Stimulated activated CD8-positive, alpha-beta memory T cell treated with anti-CD3 and anti-CD28 coated beads, Interleukin-4, amount 100 ng/mL, for 4 hours (primary cell): ENCODE measurements around the gene MRPS10.
"Not testable (repeated sequence)": the region's sequence is repeated elsewhere in the genome, so short reads cannot be mapped to it uniquely, and the experiment has no call there.

ENCODE experiments used
- DNase-seq, 2 donors: peaks; one replicate each; pipeline ENCODE4 v3.0.0-alpha.2; 2020; ENCODE audit warnings: low read depth in 2 of 2, low spot score in 1 of 2

MRPS10 gene

GRCh38 chr6:42179261-42179944, 38.3 kb downstream of the MRPS10 start:
- no peak for DNase-seq

- DNase-seq, result no peak
These were observed 39.9 kb downstream of the MRPS10 start for GRCh38 chr6:42177514-42178364.

GRCh38 chr6:42176981-42177380, 40.7 kb downstream of the MRPS10 start:
- no peak for DNase-seq

GRCh38 chr6:42175860-42176259, 41.8 kb downstream of the MRPS10 start:
- no peak for DNase-seq

GRCh38 chr6:42173101-42173500, 44.6 kb downstream of the MRPS10 start, which contains the start of gene GUCA1A:
Gene GUCA1A, plus strand, starts transcription at chr6:42173364. Its CDS starts 250 bp downstream, at chr6:42173614.
- DNase-seq, result no peak

- no peak for DNase-seq
These were observed 45.7 kb downstream of the MRPS10 start for GRCh38 chr6:42171813-42172581.

- not testable (repeated sequence) for DNase-seq
These were observed 47.9 kb downstream of the MRPS10 start for GRCh38 chr6:42169780-42170179.

- no peak for DNase-seq
These were observed 49.0 kb downstream of the MRPS10 start for GRCh38 chr6:42168650-42169049.

- peak; percentile 46 to 76 for DNase-seq
These were observed 51.1 kb downstream of the MRPS10 start for GRCh38 chr6:42166444-42167141.

GRCh38 chr6:42165016-42165415, 52.6 kb downstream of the MRPS10 start:
- no peak for DNase-seq

GRCh38 chr6:42163981-42164380, 53.7 kb downstream of the MRPS10 start:
- DNase-seq, result no peak

GRCh38 chr6:42162812-42163211, 54.8 kb downstream of the MRPS10 start:
- no peak for DNase-seq

GRCh38 chr6:42162384-42162783, 55.3 kb downstream of the MRPS10 start:
- no peak for DNase-seq

- no peak for DNase-seq
These were observed 58.1 kb downstream of the MRPS10 start for GRCh38 chr6:42159431-42160024.

- DNase-seq, result no peak
These were observed 59.0 kb downstream of the MRPS10 start for GRCh38 chr6:42158631-42159030.

- DNase-seq, result no peak
These were observed 59.6 kb downstream of the MRPS10 start for GRCh38 chr6:42158011-42158410.
